ENCODE measurements around the gene OR6C4. TPM values are rescaled to one million over a fixed set of nuclear protein-coding genes. Genes with fewer than 3 reads are reported as not detected.
"Not testable (repeated sequence)": the region's sequence is repeated elsewhere in the genome, so short reads cannot be mapped to it uniquely, and the experiment has no call there.

Gene OR6C4
- total and polyA plus RNA-seq, 2 experiments from 2014 or later: not detected

GRCh38 chr12:55554296-55554695 is 4.9 kb downstream of the OR6C4 start:
- H3K27ac ChIP-seq: no peak overlapping the region
- DNase-seq (ENCODE audit: low spot score): no peak
- no peak overlapping the region for H3K4me3 ChIP-seq

GRCh38 chr12:55570060-55570459 is 20.7 kb downstream of the OR6C4 start:
- H3K4me3 ChIP-seq; H3K4me2 ChIP-seq; H3K79me2 ChIP-seq; H3K27me3 ChIP-seq; DNase-seq (ENCODE audit: low spot score); H3K36me3 ChIP-seq (replicated peaks; ENCODE audit: insufficient read depth, low read depth); H3K9me2 ChIP-seq (replicated peaks; ENCODE audit: insufficient read depth); H3K27ac ChIP-seq; H3K9me3 ChIP-seq (ENCODE audit: low read depth); H4K20me1 ChIP-seq (ENCODE audit: insufficient read depth, poor library complexity, severe bottlenecking); H3K4me1 ChIP-seq (ENCODE audit: insufficient read depth); H2AFZ ChIP-seq: not testable (repeated sequence)

More at GRCh38 chr12:55554296-55554695, 4.9 kb downstream of the OR6C4 start:
- no peaks in the 10 kb centered on the region for H3K36me3 ChIP-seq (replicated peaks; ENCODE audit: insufficient read depth, low read depth)
- no peaks in the 10 kb centered on the region for H4K20me1 ChIP-seq (ENCODE audit: insufficient read depth, poor library complexity, severe bottlenecking)
- no peaks in the 10 kb centered on the region for H3K4me1 ChIP-seq (ENCODE audit: insufficient read depth)
- TF ChIP-seq EZH2 (IDR thresholded peaks at IDR 0.05; ENCODE audit: borderline replicate concordance): no peak
- no peak for TF ChIP-seq EZH2phosphoT487 (IDR thresholded peaks at IDR 0.05; ENCODE audit: low read depth, severe bottlenecking, unreplicated experiment)
- no peak for TF ChIP-seq CTCF (IDR thresholded peaks at IDR 0.05; ENCODE audit: poor library complexity)
- no peaks in the 10 kb centered on the region for H3K27me3 ChIP-seq
- no peak overlapping the region for H2AFZ ChIP-seq
- H3K79me2 ChIP-seq: no peaks in the 10 kb centered on the region
- H3K9me2 ChIP-seq (replicated peaks; ENCODE audit: insufficient read depth): no peaks in the 10 kb centered on the region
- H3K9me3 ChIP-seq (ENCODE audit: low read depth): no peaks in the 10 kb centered on the region
- no peak overlapping the region for H3K4me2 ChIP-seq

GRCh38 chr12:55570689-55571088 is 21.3 kb downstream of the OR6C4 start:
- 81% methylated on average over 1 of the region's 1 CpG for WGBS (ENCODE audit: low lambda C conversion rate, missing lambda C conversion rate)
- not testable (repeated sequence) for H3K9me3 ChIP-seq (ENCODE audit: low read depth); H2AFZ ChIP-seq; H3K4me2 ChIP-seq; H3K4me3 ChIP-seq; H4K20me1 ChIP-seq (ENCODE audit: insufficient read depth, poor library complexity, severe bottlenecking); H3K79me2 ChIP-seq; H3K9me2 ChIP-seq (replicated peaks; ENCODE audit: insufficient read depth); H3K36me3 ChIP-seq (replicated peaks; ENCODE audit: insufficient read depth, low read depth); DNase-seq (ENCODE audit: low spot score); H3K27ac ChIP-seq; H3K27me3 ChIP-seq; H3K4me1 ChIP-seq (ENCODE audit: insufficient read depth)

- DNase-seq (ENCODE audit: low spot score): no peak
- Histone ChIP-seq H3K79me2 (no peaks in the 10 kb centered on the region), H3K27ac (no peak within 1 kb of the TSS), H3K36me3 (replicated peaks; ENCODE audit: insufficient read depth, low read depth) (no peaks in the 10 kb centered on the region), H3K4me1 (ENCODE audit: insufficient read depth) (no peaks in the 10 kb centered on the region), H3K9me2 (replicated peaks; ENCODE audit: insufficient read depth) (no peaks in the 10 kb centered on the region), H3K9me3 (ENCODE audit: low read depth) (no peaks in the 10 kb centered on the region), H4K20me1 (ENCODE audit: insufficient read depth, poor library complexity, severe bottlenecking) (no peaks in the 10 kb centered on the region), H2AFZ (no peak within 1 kb of the TSS), H3K27me3 (no peaks in the 10 kb centered on the region), H3K4me3 (no peak within 1 kb of the TSS), H3K4me2 (no peak within 1 kb of the TSS)
- WGBS (ENCODE audit: low lambda C conversion rate, missing lambda C conversion rate): 91% methylated on average over 1 of the region's 1 CpG
- TF ChIP-seq CTCF (IDR thresholded peaks at IDR 0.05; ENCODE audit: poor library complexity) (no peak), EZH2 (IDR thresholded peaks at IDR 0.05; ENCODE audit: borderline replicate concordance) (no peak), EZH2phosphoT487 (IDR thresholded peaks at IDR 0.05; ENCODE audit: low read depth, severe bottlenecking, unreplicated experiment) (no peak)
These were observed 22.8 kb downstream of the OR6C4 start, which contains the start of gene OR2AP1 for GRCh38 chr12:55572168-55572567. Gene OR2AP1 (plus strand): TSS chr12:55572468. CDS start chr12:55574415, 1,947 bp downstream.

GRCh38 chr12:55582066-55582465 is 32.7 kb downstream of the OR6C4 start:
- 97% methylated on average over 2 of the region's 2 CpGs for WGBS (ENCODE audit: low lambda C conversion rate, missing lambda C conversion rate)
- no peak overlapping the region for H3K27ac ChIP-seq
- no peak for DNase-seq (ENCODE audit: low spot score)
- no peaks in the 10 kb centered on the region for H3K79me2 ChIP-seq
- H3K36me3 ChIP-seq (replicated peaks; ENCODE audit: insufficient read depth, low read depth): no peaks in the 10 kb centered on the region
- no peak overlapping the region for H3K4me3 ChIP-seq
- no peaks in the 10 kb centered on the region for H4K20me1 ChIP-seq (ENCODE audit: insufficient read depth, poor library complexity, severe bottlenecking)
- H3K4me2 ChIP-seq: no peak overlapping the region
- H3K9me2 ChIP-seq (replicated peaks; ENCODE audit: insufficient read depth): no peaks in the 10 kb centered on the region
- H3K4me1 ChIP-seq (ENCODE audit: insufficient read depth): no peaks in the 10 kb centered on the region
- H3K27me3 ChIP-seq: no peaks in the 10 kb centered on the region
- H3K9me3 ChIP-seq (ENCODE audit: low read depth): no peaks in the 10 kb centered on the region
- TF ChIP-seq CTCF (IDR thresholded peaks at IDR 0.05; ENCODE audit: poor library complexity) (no peak), EZH2phosphoT487 (IDR thresholded peaks at IDR 0.05; ENCODE audit: low read depth, severe bottlenecking, unreplicated experiment) (no peak), EZH2 (IDR thresholded peaks at IDR 0.05; ENCODE audit: borderline replicate concordance) (no peak)
- no peak overlapping the region for H2AFZ ChIP-seq

All from hepatocyte (in vitro differentiated cells).